Nucleus accumbens (tissue), 56 donors: ENCODE data around the gene TMEM132D.

Experiments used
- DNase-seq, 56 donors: peaks; one replicate each; lab custom pipeline; 2025; lab: John Stamatoyannopoulos, UW

Gene TMEM132D

DNA sequence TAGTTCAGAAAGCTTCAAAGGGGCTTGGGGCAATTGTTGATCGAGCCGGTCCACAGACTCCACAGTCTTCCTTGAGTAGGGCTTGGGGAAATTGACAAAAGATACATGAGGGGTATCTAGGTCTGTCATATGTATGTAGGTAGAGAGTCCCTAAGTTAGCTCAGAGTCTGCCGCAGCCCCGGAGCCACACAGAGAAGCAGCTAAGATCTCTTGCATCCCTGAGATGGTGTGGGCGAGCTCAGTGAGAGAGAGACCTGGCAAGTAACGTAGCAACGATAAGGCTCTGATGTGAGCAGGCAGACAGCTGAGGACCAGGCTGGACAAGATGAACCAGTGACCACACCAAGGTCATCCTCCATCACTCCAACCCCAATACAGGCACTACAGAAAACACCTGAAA is 297.6 kb downstream of the TMEM132D start:
- DNase-seq = peak in 15 of 56 donors; percentile 0 to 29 (median 7)

DNA sequence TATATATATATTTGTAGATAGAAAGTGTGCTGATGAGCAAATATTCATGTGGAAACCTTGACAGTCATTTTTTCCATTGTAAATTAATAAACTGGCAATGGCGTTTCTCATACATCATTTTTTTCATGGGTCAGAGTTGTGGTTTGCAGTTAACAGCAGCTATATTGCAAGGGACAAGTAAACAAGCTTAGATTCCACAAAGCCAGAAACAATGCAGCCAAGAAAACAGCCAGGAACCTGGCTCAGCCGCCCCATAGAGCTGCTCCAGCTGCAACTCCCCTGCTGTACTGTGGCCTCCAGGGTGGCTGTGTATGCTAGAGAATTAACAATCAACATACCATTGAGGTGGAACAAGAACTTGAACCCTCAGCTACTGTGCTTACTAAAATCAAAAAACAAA is 298.2 kb downstream of the TMEM132D start:
- DNase-seq = no peak

DNA sequence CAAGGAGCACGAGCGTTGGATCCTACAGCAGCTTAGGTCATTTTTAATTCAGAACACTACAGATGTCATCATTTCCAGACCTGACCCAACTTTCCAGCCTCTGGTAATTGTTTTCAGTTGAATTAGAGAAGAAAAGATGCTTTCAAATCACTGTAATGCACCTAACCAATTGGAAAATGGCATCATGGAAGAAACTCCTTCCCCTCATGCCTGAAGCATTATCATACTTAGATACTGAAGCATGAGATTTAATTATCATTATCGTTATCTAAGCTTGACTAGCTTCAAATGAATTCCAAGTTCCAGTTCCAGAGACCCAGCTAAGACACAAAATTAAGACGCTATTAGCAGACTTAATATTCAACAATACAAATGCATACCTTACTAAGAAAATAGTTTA is 299.3 kb downstream of the TMEM132D start:
- no peak for DNase-seq

DNA sequence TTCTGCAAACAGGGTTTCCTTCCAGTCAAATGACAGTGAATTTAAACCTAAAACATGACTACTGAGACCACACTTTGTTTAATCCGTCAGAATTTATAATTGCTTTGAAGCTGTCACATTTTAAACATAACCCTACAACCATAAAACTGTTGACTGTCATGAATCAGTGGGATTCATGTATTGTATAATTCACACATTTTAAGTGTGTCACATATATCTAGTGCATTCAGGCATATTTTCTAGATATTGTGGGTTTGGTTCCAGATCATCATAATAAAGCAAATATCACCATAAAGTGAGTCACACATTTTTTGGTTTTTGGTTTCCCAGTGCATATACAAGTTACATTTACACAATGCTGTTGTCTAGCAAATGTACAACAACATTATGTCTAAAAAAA is 304.4 kb downstream of the TMEM132D start:
- no peak for DNase-seq

DNA sequence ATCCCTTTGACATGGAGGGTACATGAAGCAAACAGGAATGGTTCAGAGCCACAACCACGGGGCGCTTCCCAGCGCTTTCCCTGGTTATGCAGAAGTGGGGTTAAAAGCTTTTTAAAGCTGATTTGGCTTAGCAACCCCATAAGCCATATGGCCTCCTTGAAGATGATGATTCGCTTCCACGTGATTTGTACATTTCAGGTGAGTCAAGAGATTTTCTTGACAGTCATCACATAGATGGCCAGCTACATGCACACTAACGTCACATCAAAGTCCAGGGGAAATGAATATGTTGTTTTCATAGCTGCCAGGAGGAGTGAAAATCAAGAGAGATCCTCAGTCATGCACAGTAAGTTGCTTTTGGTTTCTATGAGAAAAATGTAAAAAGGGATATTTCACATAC is 309.7 kb downstream of the TMEM132D start:
- no peak for DNase-seq

DNA sequence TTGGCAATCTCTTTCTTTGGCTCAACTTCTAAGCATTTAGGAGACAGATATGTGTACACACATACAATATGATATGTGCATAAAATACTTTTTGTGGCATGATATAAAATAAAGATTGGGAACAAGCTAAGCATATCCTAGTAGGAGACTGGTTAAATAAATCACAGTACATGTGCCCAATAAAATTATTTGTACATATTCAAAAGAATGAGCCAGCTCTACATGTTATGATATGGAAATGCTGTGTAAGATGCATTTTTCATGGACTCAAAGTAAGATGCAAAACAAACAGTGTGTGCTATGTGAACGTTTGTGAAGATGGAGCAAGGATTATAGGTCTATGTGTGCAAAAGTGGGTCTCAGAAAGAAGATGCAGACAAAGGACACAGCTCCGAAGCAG is 311.4 kb downstream of the TMEM132D start:
- no peak for DNase-seq

DNA sequence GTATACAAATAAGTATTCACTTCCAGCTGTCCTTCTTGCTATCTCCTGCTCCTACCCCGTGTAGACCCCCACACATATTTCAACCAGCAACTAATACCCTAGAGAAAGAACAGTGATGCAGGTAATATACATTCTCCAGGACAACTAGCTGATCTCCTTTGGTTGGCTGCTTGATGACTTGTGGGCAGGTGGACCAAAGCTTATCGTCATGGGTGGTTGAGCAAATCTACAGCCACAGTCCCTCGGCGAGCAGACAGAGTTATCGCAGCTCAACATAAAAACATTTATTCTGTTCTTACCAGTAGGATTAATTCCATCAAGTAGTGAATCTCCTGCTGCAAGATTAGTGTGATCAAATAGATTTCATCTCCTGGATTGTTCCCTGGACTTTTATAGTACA is 314.3 kb downstream of the TMEM132D start:
- DNase-seq = no peak

- no peak for DNase-seq
Measured at GRCh38 chr12:129588142-129588541, 315.7 kb downstream of the TMEM132D start.

DNA sequence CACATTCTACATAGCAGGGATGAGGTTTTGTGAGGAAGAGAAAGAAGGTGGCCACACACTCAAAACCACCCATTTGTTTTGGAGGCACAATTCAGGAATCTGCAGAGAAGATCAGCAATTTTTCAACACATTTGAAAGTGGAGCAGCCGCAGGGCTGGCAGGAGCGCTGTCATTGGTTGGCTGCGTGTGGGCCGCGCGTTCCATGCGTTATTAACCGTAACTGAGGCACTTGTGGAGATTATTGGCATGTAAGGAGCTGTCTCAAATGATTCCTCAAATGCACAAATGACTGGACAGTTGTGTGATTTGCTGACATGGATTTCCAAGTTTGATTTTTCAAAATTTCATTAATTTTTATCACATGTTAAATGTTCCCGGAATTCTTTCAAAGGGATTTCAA is 318.5 kb downstream of the TMEM132D start:
- DNase-seq = no peak

DNA sequence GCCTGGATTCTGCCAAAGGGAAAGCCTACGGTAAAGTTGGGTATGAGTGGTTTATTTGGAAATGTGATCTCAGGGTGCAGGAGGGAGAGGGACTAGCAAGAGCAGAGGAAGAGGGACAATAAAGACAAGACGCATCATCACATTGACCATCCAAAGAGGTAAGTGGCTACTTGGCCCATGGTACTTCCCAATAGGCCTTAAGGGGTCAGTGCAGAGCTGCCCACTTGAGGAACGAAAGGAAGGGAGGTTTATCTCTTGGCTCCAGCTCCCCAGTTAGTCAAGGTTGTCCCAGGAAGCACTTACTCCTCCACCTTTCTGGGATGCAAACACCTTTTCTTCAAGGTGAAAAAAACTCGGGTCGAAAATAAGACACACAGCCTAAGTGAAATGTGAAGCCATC is 323.9 kb downstream of the TMEM132D start:
- DNase-seq = no peak

DNA sequence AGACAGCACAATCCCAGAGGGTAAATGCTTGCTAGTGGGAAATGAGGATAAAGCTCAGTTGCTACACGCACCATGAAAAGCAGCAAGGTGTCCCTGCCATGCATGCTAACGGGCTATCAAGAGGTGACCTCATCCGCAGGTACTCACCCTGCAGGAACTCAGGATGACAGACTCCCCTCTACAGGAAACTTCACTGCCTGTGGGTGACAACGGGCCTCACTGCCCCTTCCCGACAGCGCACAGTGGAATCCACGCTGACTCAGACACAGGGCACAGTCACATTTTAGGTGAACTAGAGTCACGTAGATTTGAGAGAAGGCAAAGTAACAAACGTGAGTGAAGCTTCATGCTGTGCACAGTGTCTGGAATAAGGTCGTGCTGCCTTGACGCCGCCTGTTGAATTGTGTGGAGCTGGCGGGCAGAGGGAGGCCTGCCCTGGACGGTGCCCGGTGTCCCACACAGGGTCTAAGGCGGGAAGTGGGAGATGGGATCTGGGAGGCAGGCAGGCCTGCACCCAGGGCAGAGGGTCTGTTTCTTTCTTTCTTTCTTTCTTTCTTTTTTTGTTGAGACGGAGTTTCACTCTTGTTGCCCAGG is 331.8 kb downstream of the TMEM132D start:
- DNase-seq = no peak

- no peak for DNase-seq
Measured at GRCh38 chr12:129570796-129571400, 332.9 kb downstream of the TMEM132D start.

DNA sequence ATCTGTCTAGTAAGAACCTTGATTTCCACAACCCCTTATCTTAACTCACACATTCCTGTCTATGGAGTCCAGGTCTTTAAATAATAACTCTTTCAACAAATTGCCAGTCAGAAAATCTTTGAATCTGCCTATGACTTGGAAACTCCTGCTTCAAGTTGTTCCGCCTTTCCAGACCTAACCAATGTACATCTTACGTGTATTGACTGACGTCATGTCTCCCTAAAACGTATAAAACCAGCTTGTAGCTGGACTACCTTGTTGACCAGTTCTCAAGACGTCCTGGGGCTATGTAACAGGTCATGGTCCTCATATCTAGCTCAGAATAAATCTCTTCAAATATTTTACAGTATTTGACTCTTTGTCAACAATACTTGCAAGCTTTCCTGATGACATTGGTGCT is 337.0 kb downstream of the TMEM132D start:
- no peak for DNase-seq

DNA sequence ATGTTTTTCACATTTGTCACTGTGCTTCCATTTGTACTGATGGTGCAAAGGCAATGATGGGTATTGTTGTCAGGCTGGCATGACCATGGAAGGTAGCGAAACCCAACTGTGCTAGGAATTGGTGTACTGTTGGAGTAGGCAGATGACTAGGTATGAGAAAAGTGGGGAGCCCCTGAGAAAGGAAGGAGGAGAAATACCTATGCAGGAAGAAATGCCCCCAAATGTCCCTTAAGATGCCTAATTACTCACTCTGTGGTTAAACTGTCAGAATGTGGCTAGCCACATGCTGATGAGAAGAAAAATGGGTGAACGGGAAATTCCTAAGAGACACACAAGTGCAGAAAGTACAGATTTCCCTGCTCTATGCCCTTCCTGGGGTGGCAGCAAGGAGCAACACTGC is 339.1 kb downstream of the TMEM132D start:
- no peak for DNase-seq

DNA sequence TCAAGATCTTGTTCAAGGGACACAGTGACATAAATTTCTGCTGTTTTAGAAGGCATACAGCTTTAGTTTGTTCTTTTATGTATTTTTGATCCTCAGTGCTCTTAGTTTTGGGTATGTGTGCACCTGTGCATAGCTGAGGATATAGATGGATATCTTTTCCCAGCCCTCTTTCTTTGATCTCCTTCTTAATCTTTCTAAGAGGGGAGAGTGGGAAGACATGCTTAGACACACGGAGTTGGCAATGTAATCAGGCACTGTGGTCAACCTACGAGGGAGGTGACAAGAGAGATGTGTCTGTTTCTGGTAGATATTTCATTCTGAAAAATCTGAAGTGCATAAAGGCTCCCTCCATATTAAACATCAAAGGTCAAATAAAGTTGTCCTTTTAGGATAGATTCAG is 340.6 kb downstream of the TMEM132D start:
- DNase-seq = no peak

GRCh38 chr12:129561304-129561703 is 342.5 kb downstream of the TMEM132D start:
- DNase-seq = no peak

GRCh38 chr12:129559776-129560175 is 344.0 kb downstream of the TMEM132D start:
- DNase-seq = no peak

- DNase-seq = no peak
Measured at GRCh38 chr12:129558036-129558435, 345.8 kb downstream of the TMEM132D start.

DNA sequence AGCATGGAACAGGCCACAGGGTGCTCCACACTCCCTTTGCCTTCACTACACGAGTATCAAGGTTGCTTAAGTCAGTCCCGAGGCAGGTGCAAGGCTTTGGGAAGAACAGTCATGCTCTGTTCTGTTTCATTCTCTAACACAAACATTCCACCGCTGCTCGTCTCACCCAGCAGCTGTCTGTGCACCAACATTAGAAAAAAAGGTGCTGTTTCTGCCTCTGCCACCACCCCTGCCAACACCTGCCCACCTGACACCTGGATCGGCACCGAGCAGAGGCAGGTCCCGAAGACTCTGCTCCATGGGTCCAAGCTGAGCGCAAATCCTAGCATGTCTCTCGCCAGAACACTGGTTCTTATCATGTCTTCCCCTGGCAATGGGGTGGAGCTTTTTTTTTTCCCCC is 347.7 kb downstream of the TMEM132D start:
- no peak for DNase-seq

DNA sequence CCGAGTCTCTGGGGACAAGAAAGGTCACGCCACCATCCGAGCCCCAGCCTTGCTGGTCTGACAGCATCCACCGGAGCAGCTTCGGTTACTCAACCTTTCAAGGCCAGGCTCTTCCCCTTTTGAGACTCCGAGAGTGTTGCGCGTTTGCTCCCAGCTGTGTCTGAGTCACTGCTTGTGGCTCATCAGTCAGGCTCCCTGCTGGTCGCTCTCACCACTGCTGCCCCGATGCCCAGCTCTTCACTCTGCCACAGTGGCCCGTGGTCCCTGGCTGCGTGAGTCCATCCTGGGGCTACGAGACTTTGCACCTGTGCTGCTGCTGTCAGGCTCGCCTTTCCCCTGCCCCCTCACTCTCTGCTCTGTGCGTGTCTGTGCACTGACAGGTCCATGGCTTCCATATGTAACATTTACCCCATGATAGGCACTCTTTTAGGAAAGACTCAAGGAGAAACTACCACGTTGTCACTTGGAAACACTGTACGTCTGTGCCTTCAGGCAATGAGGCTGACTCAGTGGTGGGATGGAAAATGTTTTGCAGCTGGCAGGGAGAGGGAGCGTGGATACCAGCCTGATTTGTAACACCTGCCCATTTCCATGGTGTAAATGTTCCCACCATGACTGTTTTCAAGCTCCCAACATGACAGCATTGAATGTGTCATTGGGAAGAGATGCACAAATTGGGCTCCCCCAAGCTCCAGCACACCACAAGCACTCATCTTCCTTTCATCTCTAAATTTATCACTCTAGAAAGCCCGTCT is 350.7 kb downstream of the TMEM132D start:
- no peak for DNase-seq

DNA sequence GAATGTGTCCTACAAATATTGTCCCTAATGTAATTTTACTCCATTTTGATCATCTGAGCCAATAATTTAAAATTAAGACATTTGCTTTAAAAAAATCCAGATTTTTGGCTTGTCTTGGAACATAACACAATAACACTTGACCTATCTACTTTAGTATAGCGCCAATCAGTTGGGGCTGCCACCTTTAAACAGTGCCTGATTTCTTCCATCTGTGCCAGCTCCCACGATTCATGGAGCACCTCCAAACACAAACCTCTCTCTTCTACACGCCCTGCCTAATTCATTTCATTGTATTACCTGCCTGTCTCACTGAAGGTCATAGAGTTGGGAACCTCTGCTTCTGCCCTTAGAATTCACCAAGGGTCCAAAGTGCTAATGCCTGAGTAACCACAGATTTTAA is 352.4 kb downstream of the TMEM132D start:
- no peak for DNase-seq

DNA sequence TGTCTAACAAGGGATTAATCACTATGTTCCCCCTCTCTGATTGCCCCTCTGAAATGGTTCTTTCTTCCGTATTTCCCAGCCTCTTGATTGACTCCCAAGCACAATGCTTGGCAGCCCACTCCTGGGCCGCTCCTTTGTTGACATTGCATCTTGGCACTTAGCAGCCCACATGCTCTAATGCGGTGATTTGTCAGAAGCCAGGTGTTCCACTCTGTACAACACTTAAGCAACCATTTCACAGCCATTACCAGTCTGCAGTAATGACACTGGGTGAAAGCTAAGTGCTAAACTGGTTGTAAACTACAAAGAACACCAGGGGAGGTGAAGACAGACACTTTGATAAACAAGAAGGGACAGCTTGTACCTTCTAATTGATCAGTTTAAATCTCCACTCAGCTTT is 353.5 kb downstream of the TMEM132D start:
- DNase-seq = peak in 1 of 56 donors; percentile 0
